PFSK-1 (cell line): Measurements from ENCODE around the gene ZMYM1. TPM values are rescaled to one million over a fixed set of nuclear protein-coding genes. Genes with fewer than 3 reads are reported as not detected.

Experiments
- FOXP2 ChIP-seq: optimal IDR thresholded peaks from 2 replicates; pipeline ENCODE3; 2011; ENCODE audit warnings: borderline replicate concordance, control low read depth, inconsistent platforms; ENCODE audit not compliant: insufficient read depth; ENCODE audit errors: extremely low read length, extremely low read depth
- POLR2AphosphoS5 ChIP-seq: IDR thresholded peaks from 2 replicates; pipeline ENCODE4 v1.6.1; 2012; ENCODE audit warnings: low read depth, mild to moderate bottlenecking, control low read depth, low read length, moderate library complexity
- REST ChIP-seq, 2 experiments: IDR thresholded peaks; 2 replicates each; pipeline versions ENCODE4 v1.6.1 to v1.8.0; 2011 to 2012; ENCODE audit warnings: low read depth in 2 of 2, low read length in 2 of 2, control low read depth in 1 of 2, inconsistent platforms in 1 of 2, mild to moderate bottlenecking in 1 of 2, moderate library complexity in 1 of 2; ENCODE audit not compliant: insufficient read depth in 1 of 2
- SIN3A ChIP-seq: IDR thresholded peaks from 2 replicates; pipeline ENCODE4 v1.6.1; 2012; ENCODE audit warnings: mild to moderate bottlenecking, low read length, moderate library complexity, borderline replicate concordance; ENCODE audit not compliant: insufficient read depth
- TAF1 ChIP-seq: IDR thresholded peaks from 2 replicates; pipeline ENCODE4 v1.6.1; 2012; ENCODE audit warnings: low read length, control low read depth, borderline replicate concordance; ENCODE audit not compliant: insufficient read depth
- polyA plus RNA-seq: library from polyadenylated mRNA; unstranded; fragments of >200 nt; gene quantifications from one replicate; pipeline ENCODE4 v1.2.1, GENCODE V29; 2012; ENCODE audit warnings: low read depth, missing spikeins; ENCODE audit not compliant: insufficient read length

ZMYM1 gene
- 3.1 TPM for polyA plus RNA-seq

GRCh38 chr1:35079003-35079930, at the start of gene ZMYM1:
Gene ZMYM1, plus strand, starts transcription at chr1:35079385. Its CDS starts 14,603 bp downstream, at chr1:35093988.
- no peak for TF ChIP-seq FOXP2
- TF ChIP-seq REST (IDR thresholded peaks at IDR 0.05; ENCODE audit: insufficient read depth in 1 of 2, low read depth in 2 of 2, low read length in 2 of 2): peak in 1 of 2 experiments; percentile 54; a peak in 1 of 4 replicates
- peak; percentile 85 for TF ChIP-seq SIN3A
- peak; percentile 88 for TF ChIP-seq TAF1
- peak; percentile 91 for TF ChIP-seq POLR2AphosphoS5

GRCh38 chr1:35029761-35030160, 49.4 kb upstream of the ZMYM1 start:
- TF ChIP-seq SIN3A: no peak
- no peak for TF ChIP-seq REST (IDR thresholded peaks at IDR 0.05; ENCODE audit: insufficient read depth in 1 of 2, low read depth in 2 of 2, low read length in 2 of 2)
- no peak for TF ChIP-seq POLR2AphosphoS5
- TF ChIP-seq FOXP2: no peak

GRCh38 chr1:35030338-35030737, 48.8 kb upstream of the ZMYM1 start:
- TF ChIP-seq FOXP2 (no peak), SIN3A (no peak), TAF1 (no peak), POLR2AphosphoS5 (no peak), REST (IDR thresholded peaks at IDR 0.05; ENCODE audit: insufficient read depth in 1 of 2, low read depth in 2 of 2, low read length in 2 of 2) (no peak)

- TF ChIP-seq POLR2AphosphoS5: no peak
- TF ChIP-seq REST (IDR thresholded peaks at IDR 0.05; ENCODE audit: insufficient read depth in 1 of 2, low read depth in 2 of 2, low read length in 2 of 2): no peak
- no peak for TF ChIP-seq FOXP2
- no peak for TF ChIP-seq SIN3A
- no peak for TF ChIP-seq TAF1
These were observed 48.3 kb upstream of the ZMYM1 start for GRCh38 chr1:35030756-35031446.
